H1 (cell line): ENCODE results near the gene SYK. TPM values are rescaled to one million over a fixed set of nuclear protein-coding genes. Genes with fewer than 3 reads are reported as not detected.

ENCODE experiments used
- CTCF ChIA-PET: fragments of 300-600 bp; sonication (Branson Sonifier 250); formaldehyde crosslinking; loops from one replicate; lab custom pipeline; 2021; ENCODE audit not compliant: partially characterized antibody; lab: Charles Lee
- POLR2A ChIA-PET: fragments of 300-600 bp; sonication (Branson Sonifier 250); formaldehyde crosslinking; loops from one replicate; lab custom pipeline; 2021; ENCODE audit warnings: inconsistent platforms; ENCODE audit not compliant: partially characterized antibody; lab: Charles Lee
- DNase-seq, 2 experiments: peaks; one replicate each; pipeline versions ENCODE4 v3.0.0 to v3.0.0-alpha.2; 2010 to 2022; ENCODE audit warnings: low spot score in 2 of 2, low read depth in 1 of 2, mixed read lengths in 1 of 2
- FAIRE-seq: peaks from 2 replicates; lab custom pipeline; 2011; peaks lifted over from hg19 to GRCh38; lab: Jason Lieb, UNC
- H2AFZ ChIP-seq: 2 replicates; pipeline ENCODE4 v1.8.1; 2012; ENCODE audit warnings: low read length, inconsistent platforms
- H2AK5ac ChIP-seq: 2 replicates; pipeline ENCODE4 v1.6.1; 2013; ENCODE audit warnings: low read depth, low read length
- H2BK120ac ChIP-seq: replicated peaks from 2 replicates; pipeline ENCODE3; 2013; ENCODE audit warnings: low read depth, low read length, inconsistent platforms
- H2BK12ac ChIP-seq: 2 replicates; pipeline ENCODE4 v1.6.1; 2013; ENCODE audit warnings: low read depth, low read length
- H2BK15ac ChIP-seq: 2 replicates; pipeline ENCODE4 v1.6.1; 2013; ENCODE audit warnings: low read length
- H2BK20ac ChIP-seq: 2 replicates; pipeline ENCODE4 v1.6.1; 2013; ENCODE audit warnings: low read length
- H2BK5ac ChIP-seq: 2 replicates; pipeline ENCODE4 v1.6.1; 2013; ENCODE audit warnings: low read depth, low read length
- H3K14ac ChIP-seq: 2 replicates; pipeline ENCODE4 v1.6.1; 2013; ENCODE audit warnings: inconsistent platforms; ENCODE audit not compliant: insufficient read length
- H3K18ac ChIP-seq: 2 replicates; pipeline ENCODE4 v1.6.1; 2013; ENCODE audit warnings: low read length; ENCODE audit errors: extremely low read depth
- H3K23ac ChIP-seq: 2 replicates; pipeline ENCODE4 v1.6.1; 2013; ENCODE audit warnings: inconsistent platforms; ENCODE audit not compliant: insufficient read length
- H3K23me2 ChIP-seq: 2 replicates; pipeline ENCODE4 v1.6.1; 2013; ENCODE audit warnings: low read depth, low read length
- H3K27ac ChIP-seq: 2 replicates; pipeline ENCODE4 v1.6.1; 2011; ENCODE audit warnings: low read depth, low read length, inconsistent platforms
- H3K27me3 ChIP-seq, 4 experiments: replicated peaks in 1 of 4; 1 replicate in 1 of 4; 2 replicates in 3 of 4; pipeline versions ENCODE4 v1.6.1 to v1.8.1; 2011 to 2013; ENCODE audit warnings: low read length in 3 of 4, mild to moderate bottlenecking in 3 of 4, inconsistent platforms in 2 of 4, mixed read lengths in 2 of 4, moderate library complexity in 1 of 4; ENCODE audit not compliant: control insufficient read depth in 3 of 4, insufficient read depth in 3 of 4; ENCODE audit errors: extremely low read depth in 1 of 4
- H3K36me3 ChIP-seq, 4 experiments: 2 replicates each; pipeline versions ENCODE4 v1.6.1 to v1.8.1; 2011 to 2013; ENCODE audit warnings: mild to moderate bottlenecking in 4 of 4, low read length in 3 of 4, moderate library complexity in 2 of 4, control low read depth in 1 of 4, inconsistent platforms in 1 of 4; ENCODE audit not compliant: insufficient read depth in 4 of 4, control insufficient read depth in 2 of 4
- H3K4ac ChIP-seq: replicated peaks from 2 replicates; pipeline ENCODE3; 2013; ENCODE audit warnings: low read length, low read depth, mixed read lengths, inconsistent platforms; ENCODE audit not compliant: insufficient read length
- H3K4me1 ChIP-seq, 4 experiments: replicated peaks in 1 of 4; 1 replicate in 1 of 4; 2 replicates in 3 of 4; pipeline versions ENCODE4 v1.6.1 to v1.8.1; 2011 to 2013; ENCODE audit warnings: low read length in 3 of 4, inconsistent platforms in 2 of 4, mixed read lengths in 1 of 4; ENCODE audit not compliant: insufficient read depth in 4 of 4, control insufficient read depth in 3 of 4
- H3K4me2 ChIP-seq, 2 experiments: 2 replicates each; pipeline versions ENCODE4 v1.6.1 to v1.8.1; 2011 to 2013; ENCODE audit warnings: low read depth in 2 of 2, low read length in 2 of 2, control low read depth in 1 of 2, inconsistent platforms in 1 of 2, mild to moderate bottlenecking in 1 of 2; ENCODE audit not compliant: insufficient read depth in 1 of 2
- H3K4me3 ChIP-seq, 4 experiments: fragments of 200-600, 300-600 bp in 1 of 4; sonication (generic), shearing (Covaris generic), sonication (Bioruptor Twin) in 1 of 4; 2 replicates each; pipeline versions ENCODE4 v1.5.1 to v1.8.1; 2011 to 2016; ENCODE audit warnings: low read length in 4 of 4, low read depth in 3 of 4, control low read depth in 2 of 4, inconsistent platforms in 2 of 4, mild to moderate bottlenecking in 2 of 4, mixed read lengths in 1 of 4, moderate library complexity in 1 of 4; ENCODE audit not compliant: insufficient read depth in 2 of 4; ENCODE audit errors: extremely low read depth in 1 of 4
- H3K56ac ChIP-seq: replicated peaks from 2 replicates; pipeline ENCODE3; 2013; ENCODE audit warnings: low read depth, mild to moderate bottlenecking, mixed read lengths, low read length, inconsistent platforms; ENCODE audit not compliant: insufficient read length
- H3K79me1 ChIP-seq: 2 replicates; pipeline ENCODE4 v1.6.1; 2013; ENCODE audit warnings: low read depth, low read length, control low read depth
- H3K79me2 ChIP-seq, 2 experiments: 2 replicates each; pipeline versions ENCODE4 v1.6.1 to v1.8.1; 2012 to 2013; ENCODE audit warnings: low read length in 2 of 2, mild to moderate bottlenecking in 2 of 2, inconsistent platforms in 1 of 2; ENCODE audit not compliant: insufficient read depth in 2 of 2, control insufficient read depth in 1 of 2
- H3K9ac ChIP-seq, 4 experiments: replicated peaks in 1 of 4; 1 replicate in 1 of 4; 2 replicates in 3 of 4; pipeline versions ENCODE4 v1.6.1 to v1.8.1; 2011 to 2013; ENCODE audit warnings: low read depth in 3 of 4, low read length in 3 of 4, control low read depth in 2 of 4, mild to moderate bottlenecking in 2 of 4, moderate library complexity in 2 of 4, inconsistent platforms in 1 of 4; ENCODE audit errors: extremely low read depth in 1 of 4
- H3K9me3 ChIP-seq, 2 experiments: 2 replicates each; pipeline versions ENCODE4 v1.6.1 to v1.8.1; 2012 to 2013; ENCODE audit warnings: mild to moderate bottlenecking in 2 of 2, moderate library complexity in 2 of 2, control low read depth in 1 of 2, inconsistent platforms in 1 of 2, low read depth in 1 of 2, low read length in 1 of 2, mixed read lengths in 1 of 2; ENCODE audit not compliant: insufficient read depth in 2 of 2
- H4K20me1 ChIP-seq, 2 experiments: replicated peaks in 1 of 2; 2 replicates each; pipeline versions ENCODE3 to v1.8.1; 2011 to 2013; ENCODE audit warnings: inconsistent platforms in 2 of 2, low read length in 2 of 2, mild to moderate bottlenecking in 1 of 2; ENCODE audit not compliant: insufficient read depth in 2 of 2, control insufficient read depth in 1 of 2
- H4K5ac ChIP-seq: 2 replicates; pipeline ENCODE4 v1.6.1; 2013; ENCODE audit warnings: low read length, low read depth, mixed read lengths, inconsistent platforms; ENCODE audit not compliant: insufficient read length
- H4K8ac ChIP-seq: 2 replicates; pipeline ENCODE4 v1.8.0; 2013; ENCODE audit warnings: mild to moderate bottlenecking, moderate library complexity, low read length, inconsistent platforms; ENCODE audit not compliant: insufficient read depth; ENCODE audit errors: extremely low read depth
- H4K91ac ChIP-seq: replicated peaks from 2 replicates; pipeline ENCODE3; 2013; ENCODE audit warnings: low read length, mixed read lengths, inconsistent platforms; ENCODE audit not compliant: insufficient read length
- CEBPB ChIP-seq: IDR thresholded peaks from 2 replicates; pipeline ENCODE4 v1.6.1; 2012; ENCODE audit warnings: low read depth, low read length
- CTBP2 ChIP-seq: IDR thresholded peaks from 2 replicates; pipeline ENCODE4 v1.7.0; 2011; ENCODE audit warnings: borderline replicate concordance, mild to moderate bottlenecking, moderate library complexity, mixed read lengths, low read length; ENCODE audit not compliant: insufficient read depth, insufficient read length
- ZNF274 ChIP-seq: IDR thresholded peaks from 2 replicates; pipeline ENCODE4 v1.7.0; 2012; ENCODE audit warnings: low read length, borderline replicate concordance; ENCODE audit errors: extremely low read depth
- WGBS, 2 experiments: shearing (Covaris generic) in 1 of 2; methylation state at CpG; one replicate each; pipeline versions ENCODE4 v1.1.6 to v1.1.7; 2013 to 2015; ENCODE audit warnings: low lambda C conversion rate in 2 of 2, mixed read lengths in 2 of 2, inconsistent platforms in 1 of 2, low coverage in 1 of 2, missing lambda C conversion rate in 1 of 2; ENCODE audit not compliant: insufficient replicate concordance in 2 of 2, insufficient coverage in 1 of 2, insufficient read length in 1 of 2; ENCODE audit errors: extremely low coverage in 1 of 2, missing lambda C conversion rate in 1 of 2; 5-methylcytosine and 5-hydroxymethylcytosine counted together
- polyA plus RNA-seq, 7 experiments: library from polyadenylated mRNA; depleted of rRNA in 3 of 7; stranded (reverse) in 5 of 7; unstranded in 2 of 7; fragments of >200 nt in 5 of 7; fragments of 200-250 nt in 2 of 7; gene quantifications; 1 replicate in 5 of 7; 2 replicates in 1 of 7; 4 replicates in 1 of 7; pipeline versions ENCODE4 v1.2.1 to v1.2.3, GENCODE V29; 2011 to 2013; ENCODE audit warnings: missing spikeins in 2 of 7, mixed read lengths in 2 of 7
- total RNA-seq: library from RNA; stranded (reverse); fragmentation: NEBNext Ultra II Directional; extraction: Animal tissue kit (Norgen Biotek cat#: 25700); gene quantifications from 2 replicates; pipeline ENCODE4 v1.2.1, GENCODE V29; 2021

The SYK gene
- total and polyA plus RNA-seq, 2 of the 8 experiments (the other 6 are each of a cell fraction or from before 2014, with no cell fraction given): 1.5 to 4.4 TPM

DNA sequence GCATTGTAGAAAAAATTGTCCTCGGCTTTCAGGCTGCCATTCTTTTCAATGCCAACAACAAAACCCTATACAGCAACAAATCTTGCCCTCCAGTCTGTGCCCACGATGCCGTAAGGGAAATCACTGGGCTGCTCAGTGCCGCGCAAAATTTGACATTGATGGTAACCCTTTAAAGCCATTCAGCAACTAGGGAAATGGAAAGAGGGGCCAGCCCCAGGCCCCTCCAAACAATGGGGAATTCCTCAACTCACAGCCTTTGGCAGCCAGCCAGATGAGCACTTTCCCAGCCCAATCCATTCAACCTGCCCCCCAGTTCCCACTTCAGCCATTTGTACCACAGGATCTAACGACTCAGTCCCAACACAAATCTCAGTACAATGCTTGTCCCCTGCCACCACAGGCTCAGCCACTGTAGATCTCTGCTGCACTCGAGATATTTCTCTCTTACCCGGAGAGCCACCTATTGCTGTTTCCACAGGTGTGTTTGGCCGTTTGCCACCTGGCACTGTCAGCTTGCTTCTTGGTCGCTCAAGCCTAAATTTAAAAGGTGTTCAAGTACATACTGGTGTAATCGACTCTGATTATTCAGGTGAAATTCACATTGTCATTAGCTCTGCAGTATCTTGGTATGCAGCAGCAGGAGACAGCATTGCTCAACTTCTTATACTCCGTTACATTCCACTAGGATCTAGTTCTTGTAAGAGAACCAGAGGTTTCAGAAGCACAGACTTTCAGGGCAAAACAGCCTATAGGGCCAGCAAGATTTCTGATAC, 103.3 kb downstream of the SYK start:
- H3K23ac ChIP-seq: no peak overlapping the region
- H2BK20ac ChIP-seq: no peak overlapping the region
- no peaks in the 10 kb centered on the region for H4K20me1 ChIP-seq
- H3K23me2 ChIP-seq: no peaks in the 10 kb centered on the region; the same call in 1 of the 2 replicates
- H3K79me2 ChIP-seq: no peaks in the 10 kb centered on the region
- TF ChIP-seq ZNF274: no peak
- TF ChIP-seq CTBP2: no peak
- TF ChIP-seq CEBPB: 0 out of 2 replicates have a peak, but pooled peaks have one; percentile 29
- ChIA-PET CTCF (no interaction called here), POLR2A (no interaction called here)
- no peaks in the 10 kb centered on the region; a peak in 1 of 8 replicates for H3K36me3 ChIP-seq
- H2BK12ac ChIP-seq: no peak overlapping the region
- no peak overlapping the region for H2BK5ac ChIP-seq
- H2AK5ac ChIP-seq: no peak overlapping the region
- H3K4ac ChIP-seq: no peak overlapping the region
- no peak for FAIRE-seq
- no peak overlapping the region for H4K91ac ChIP-seq
- no peak overlapping the region for H3K14ac ChIP-seq
- no peak overlapping the region for H3K9ac ChIP-seq
- no peak overlapping the region for H3K4me2 ChIP-seq
- no peak overlapping the region for H2BK15ac ChIP-seq
- H2BK120ac ChIP-seq: no peak overlapping the region
- H3K18ac ChIP-seq: no peak overlapping the region
- no peaks in the 10 kb centered on the region for H3K27me3 ChIP-seq
- H3K9me3 ChIP-seq: peaks cover 0 to 3% of the 10 kb centered on the region in 2 experiments; a peak in 1 of 4 replicates
- no peak for DNase-seq
- no peak overlapping the region for H3K4me3 ChIP-seq
- no peak overlapping the region for H3K27ac ChIP-seq
- H3K79me1 ChIP-seq: no peaks in the 10 kb centered on the region
- no peak overlapping the region for H3K56ac ChIP-seq
- H3K4me1 ChIP-seq: peaks cover 0 to 3% (median 1%) of the 10 kb centered on the region in 4 experiments; a peak in 4 of 7 replicates
- no peak overlapping the region for H4K5ac ChIP-seq
- WGBS, 2 experiments: 87% methylated on average over 12 of the region's 12 CpGs; no CpG with 5 or more reads in 1 of the 2 experiments
- no peak overlapping the region for H4K8ac ChIP-seq
- H2AFZ ChIP-seq: no peak overlapping the region
